Peyer's patch (tissue), 4 donors: ENCODE measurements around the gene SYN1.

ENCODE experiments used
- CTCF ChIP-seq, 6 experiments: fragments of 450-650 bp in 4 of 6; fragments of 200-600 bp in 2 of 6; sonication (generic) in 1 of 6; IDR thresholded peaks; one replicate each; pipeline ENCODE4 v1.5.1; 2017 to 2019; ENCODE audit warnings: antibody characterized with exemption in 6 of 6, mild to moderate bottlenecking in 3 of 6, moderate library complexity in 1 of 6
- POLR2A ChIP-seq, 2 donors: fragments of 450-650 bp; IDR thresholded peaks; one replicate each; pipeline ENCODE4 v1.5.1; 2017; ENCODE audit warnings: antibody characterized with exemption in 2 of 2, mild to moderate bottlenecking in 2 of 2, moderate library complexity in 2 of 2

GRCh38 chrX:47568656-47569295 lies 50.9 kb downstream of the SYN1 start:
- TF ChIP-seq POLR2A (IDR thresholded peaks at IDR 0.05) (no peak), CTCF (IDR thresholded peaks at IDR 0.05) (peak in 5 of 6 experiments; percentile 17 to 28 (median 25))
